ENCODE data around the gene OCA2. TPM values are rescaled to one million over a fixed set of nuclear protein-coding genes. Genes with fewer than 3 reads are reported as not detected.

Gene OCA2
- total RNA-seq, 1 experiment from 2014 or later, result 0.13 TPM

GRCh38 chr15:27967541-27967940, 131.6 kb downstream of the OCA2 start:
- intact Hi-C loops (cut with micrococcal nuclease; ENCODE audit: unreplicated experiment), result no loop called here
- ATAC-seq, result no peak
- ChIA-PET POLR2A (no interaction called here), CTCF (no interaction called here)
- H3K9me3 ChIP-seq (ENCODE audit: control insufficient read depth, insufficient read depth, low read depth, low read length), result no peaks in the 10 kb centered on the region
- H3K27ac ChIP-seq (ENCODE audit: low read length), result no peak overlapping the region
- TF ChIP-seq SIN3A (IDR thresholded peaks at IDR 0.05; ENCODE audit: borderline replicate concordance, insufficient read depth, low read depth, low read length), result no peak
- TF ChIP-seq REST (IDR thresholded peaks at IDR 0.05; ENCODE audit: insufficient read depth in 1 of 2, low read depth in 2 of 2, low read length in 1 of 2), result no peak
- TF ChIP-seq CTCF (IDR thresholded peaks at IDR 0.05), result no peak
- no peak for TF ChIP-seq POLR2AphosphoS5 (IDR thresholded peaks at IDR 0.05; ENCODE audit: low read depth, low read length)
- no peak for TF ChIP-seq TCF7L2 (IDR thresholded peaks at IDR 0.05; ENCODE audit: low read depth, low read length)
- no peaks in the 10 kb centered on the region for H3K27me3 ChIP-seq (ENCODE audit: control insufficient read depth, insufficient read depth, low read length)
- no TSS peak for BruUV-seq (replicated peaks)
- no peak for DNase-seq (ENCODE audit: low read depth, low spot score)
- H3K4me1 ChIP-seq (ENCODE audit: control insufficient read depth, insufficient read depth, low read length), result no peaks in the 10 kb centered on the region
- no peak overlapping the region for H3K4me3 ChIP-seq (ENCODE audit: low read depth in 2 of 2, low read length in 2 of 2)
- no peaks in the 10 kb centered on the region for H3K36me3 ChIP-seq (ENCODE audit: control insufficient read depth, insufficient read depth, low read length)
- in situ Hi-C loops (cut with HindIII; ENCODE audit: low pct_unique_long_range_greater_than_20kb, low sequenced_read_pairs), result no loop called here

GRCh38 chr15:27965546-27965945, 133.6 kb downstream of the OCA2 start:
- no peak for DNase-seq (ENCODE audit: low read depth, low spot score)
- Histone ChIP-seq H3K27me3 (ENCODE audit: control insufficient read depth, insufficient read depth, low read length) (no peaks in the 10 kb centered on the region), H3K27ac (ENCODE audit: low read length) (no peak overlapping the region), H3K4me3 (ENCODE audit: low read depth in 2 of 2, low read length in 2 of 2) (no peak overlapping the region), H3K9me3 (ENCODE audit: control insufficient read depth, insufficient read depth, low read depth, low read length) (no peaks in the 10 kb centered on the region), H3K36me3 (ENCODE audit: control insufficient read depth, insufficient read depth, low read length) (no peaks in the 10 kb centered on the region), H3K4me1 (ENCODE audit: control insufficient read depth, insufficient read depth, low read length) (no peaks in the 10 kb centered on the region)
- POLR2A ChIA-PET, result no interaction called here
- TF ChIP-seq REST (IDR thresholded peaks at IDR 0.05; ENCODE audit: insufficient read depth in 1 of 2, low read depth in 2 of 2, low read length in 1 of 2) (no peak), POLR2AphosphoS5 (IDR thresholded peaks at IDR 0.05; ENCODE audit: low read depth, low read length) (no peak), SIN3A (IDR thresholded peaks at IDR 0.05; ENCODE audit: borderline replicate concordance, insufficient read depth, low read depth, low read length) (no peak)
- CTCF ChIA-PET, result no interaction called here
- no peak for ATAC-seq
- in situ Hi-C loops (cut with HindIII; ENCODE audit: low pct_unique_long_range_greater_than_20kb, low sequenced_read_pairs) (no loop called here), intact Hi-C loops (cut with micrococcal nuclease; ENCODE audit: unreplicated experiment) (no loop called here)
- no TSS peak for BruUV-seq (replicated peaks)

Measured in Panc1 (cell line).